ENCODE data around the gene ANKRD12.

- TF ChIP-seq CTCF (IDR thresholded peaks at IDR 0.05; ENCODE audit: insufficient read depth, low read length, poor library complexity, severe bottlenecking) (no peak), EZH2phosphoT487 (conservative IDR thresholded peaks at IDR 0.05; ENCODE audit: low read length) (no peak)
These were observed 33.8 kb upstream of the ANKRD12 start, which contains the start of gene NDUFV2 for GRCh38 chr18:9102508-9103375.
